Erythroblast (primary cell): ENCODE data around the gene GABRB2.
"Not testable (repeated sequence)": the region's sequence is repeated elsewhere in the genome, so short reads cannot be mapped to it uniquely, and the experiment has no call there.

ENCODE experiments used
- DNase-seq, 2 experiments: peaks; one replicate each; lab custom pipeline; 2025; lab: John Stamatoyannopoulos, UW
- GATA1 ChIP-seq: IDR thresholded peaks from 2 replicates; pipeline ENCODE4 v1.6.1; 2011; ENCODE audit warnings: low read depth, mild to moderate bottlenecking, control low read depth, low read length, moderate library complexity
- POLR2A ChIP-seq: IDR thresholded peaks from 2 replicates; pipeline ENCODE4 v1.6.1; 2011; ENCODE audit warnings: mild to moderate bottlenecking, low read length

Gene GABRB2

GRCh38 chr5:161333194-161333880 lies 213.2 kb downstream of the GABRB2 start:
- TF ChIP-seq GATA1 (no peak), POLR2A (no peak)

GRCh38 chr5:161332343-161332742 lies 214.2 kb downstream of the GABRB2 start:
- DNase-seq: no peak
- TF ChIP-seq GATA1 (no peak), POLR2A (no peak)

More at GRCh38 chr5:161333194-161333880, 213.2 kb downstream of the GABRB2 start:
- DNase-seq: no peak

GRCh38 chr5:161314033-161314432 lies 232.5 kb downstream of the GABRB2 start:
- no peak for TF ChIP-seq POLR2A
- TF ChIP-seq GATA1: no peak
- no peak for DNase-seq

- TF ChIP-seq POLR2A: no peak
- TF ChIP-seq GATA1: no peak
- no peak for DNase-seq
Measured at GRCh38 chr5:161312882-161313281, 233.6 kb downstream of the GABRB2 start.

GRCh38 chr5:161311965-161312364 lies 234.6 kb downstream of the GABRB2 start:
- no peak for DNase-seq
- TF ChIP-seq GATA1 (no peak), POLR2A (no peak)

- TF ChIP-seq GATA1: no peak
- no peak for TF ChIP-seq POLR2A
- no peak for DNase-seq
Measured at GRCh38 chr5:161311146-161311708, 235.3 kb downstream of the GABRB2 start.

- TF ChIP-seq POLR2A (no peak), GATA1 (no peak)
- no peak for DNase-seq
Measured at GRCh38 chr5:161306351-161306995, 240.1 kb downstream of the GABRB2 start.

- DNase-seq: no peak
Measured at GRCh38 chr5:161305601-161306000, 240.9 kb downstream of the GABRB2 start.

GRCh38 chr5:161302559-161302958 lies 244.0 kb downstream of the GABRB2 start:
- no peak for DNase-seq
- TF ChIP-seq POLR2A (no peak), GATA1 (no peak)

More at GRCh38 chr5:161305601-161306000, 240.9 kb downstream of the GABRB2 start:
- TF ChIP-seq POLR2A: no peak
- no peak for TF ChIP-seq GATA1

- DNase-seq: no peak
- TF ChIP-seq POLR2A (no peak), GATA1 (no peak)
Measured at GRCh38 chr5:161301586-161301985, 244.9 kb downstream of the GABRB2 start.

GRCh38 chr5:161299053-161299452 lies 247.5 kb downstream of the GABRB2 start:
- DNase-seq: no peak
- no peak for TF ChIP-seq POLR2A
- TF ChIP-seq GATA1: no peak

- not testable (repeated sequence) for DNase-seq
Measured at GRCh38 chr5:161297388-161297787, 249.1 kb downstream of the GABRB2 start.

GRCh38 chr5:161295721-161296250 lies 250.7 kb downstream of the GABRB2 start:
- DNase-seq: no peak
- no peak for TF ChIP-seq GATA1
- TF ChIP-seq POLR2A: no peak

GRCh38 chr5:161288071-161288470 lies 258.5 kb downstream of the GABRB2 start:
- DNase-seq: no peak
- TF ChIP-seq GATA1 (no peak), POLR2A (no peak)
